WTC11 (cell line): ENCODE measurements around the gene ATP2B2. TPM values are rescaled to one million over a fixed set of nuclear protein-coding genes. Genes with fewer than 3 reads are reported as not detected.
A peak's percentile ranks its signal among the peaks of the same experiment; 100 is the strongest.

Experiments
- ATAC-seq: fragments of 200-7000 bp; cut with Tn5 transposase; 2 replicates; pipeline ENCODE4 v1.10.0; 2021; ENCODE audit warnings: mild to moderate bottlenecking, moderate library complexity
- CTCF ChIA-PET: fragments of 300-600 bp; sonication (Branson Sonifier 250); formaldehyde crosslinking; loops from one replicate; lab custom pipeline; 2021; ENCODE audit warnings: antibody characterized with exemption; lab: Charles Lee
- POLR2A ChIA-PET: fragments of 350-600 bp; sonication (Branson Sonifier 250); formaldehyde crosslinking; loops from one replicate; lab custom pipeline; 2021; ENCODE audit warnings: antibody characterized with exemption; lab: Charles Lee
- DNase-seq: peaks from one replicate; pipeline ENCODE4 v3.0.0; 2021; ENCODE audit warnings: low spot score
- H3K27ac Mint-ChIP-seq: 2 replicates; pipeline ENCODE4 v1.8.0; 2021; ENCODE audit warnings: mixed read lengths
- H3K27me3 Mint-ChIP-seq: 2 replicates; pipeline ENCODE4 v1.8.0; 2021; ENCODE audit warnings: low read depth, mild to moderate bottlenecking, moderate library complexity, mixed read lengths
- H3K36me3 Mint-ChIP-seq: 2 replicates; pipeline ENCODE4 v1.8.0; 2021; ENCODE audit warnings: mixed read lengths
- H3K4me1 Mint-ChIP-seq: 2 replicates; pipeline ENCODE4 v1.8.0; 2022; ENCODE audit warnings: mixed read lengths
- H3K4me3 Mint-ChIP-seq: 2 replicates; pipeline ENCODE4 v1.8.0; 2021; ENCODE audit warnings: mild to moderate bottlenecking, moderate library complexity, mixed read lengths
- H3K9me3 Mint-ChIP-seq: 2 replicates; pipeline ENCODE4 v1.8.0; 2021; ENCODE audit warnings: mixed read lengths
- CBFB ChIP-seq: sonication (generic); formaldehyde crosslinking; IDR thresholded peaks from 2 replicates; pipeline ENCODE4 v1.8.1; 2022; ENCODE audit warnings: mild to moderate bottlenecking, low read depth, missing genetic modification reagents
- ETV6 ChIP-seq: sonication (generic); formaldehyde crosslinking; IDR thresholded peaks from 2 replicates; pipeline ENCODE4 v1.8.1; 2022; ENCODE audit warnings: mild to moderate bottlenecking, missing genetic modification reagents
- FOXJ3 ChIP-seq: sonication (generic); formaldehyde crosslinking; IDR thresholded peaks from 2 replicates; pipeline ENCODE4 v1.9.0; 2021; ENCODE audit warnings: missing genetic modification reagents, mild to moderate bottlenecking, borderline replicate concordance
- HMGA2 ChIP-seq: fragments of 250-450 bp; sonication (Bioruptor Pico); IDR thresholded peaks from 2 replicates; pipeline ENCODE4 v1.4.0; 2021; ENCODE audit warnings: mild to moderate bottlenecking, moderate library complexity
- KAT7 ChIP-seq: sonication (generic); formaldehyde crosslinking; IDR thresholded peaks from 2 replicates; pipeline ENCODE4 v1.8.1; 2023; ENCODE audit warnings: missing genetic modification reagents, mild to moderate bottlenecking, borderline replicate concordance
- SMAD3 ChIP-seq: sonication (generic); formaldehyde crosslinking; IDR thresholded peaks from 2 replicates; pipeline ENCODE4 v1.8.0; 2022; ENCODE audit warnings: missing genetic modification reagents, mild to moderate bottlenecking, borderline replicate concordance
- SOX15 ChIP-seq: fragments of 250-450 bp; sonication (Bioruptor Pico); IDR thresholded peaks from 2 replicates; pipeline ENCODE4 v1.9.0; 2021; ENCODE audit warnings: mild to moderate bottlenecking
- TEAD4 ChIP-seq: sonication (generic); formaldehyde crosslinking; IDR thresholded peaks from 2 replicates; pipeline ENCODE4 v1.8.0; 2022; ENCODE audit warnings: mild to moderate bottlenecking, missing genetic modification reagents
- ZNF232 ChIP-seq: sonication (generic); formaldehyde crosslinking; IDR thresholded peaks from 2 replicates; pipeline ENCODE4 v1.8.0; 2022; ENCODE audit warnings: mild to moderate bottlenecking, missing genetic modification reagents
- ZNF263 ChIP-seq: sonication (generic); formaldehyde crosslinking; IDR thresholded peaks from 2 replicates; pipeline ENCODE4 v1.8.1; 2022; ENCODE audit warnings: low read depth, mild to moderate bottlenecking, moderate library complexity, missing genetic modification reagents
- ZNF396 ChIP-seq: fragments of 250-450 bp; sonication (Bioruptor Pico); IDR thresholded peaks from 2 replicates; pipeline ENCODE4 v1.8.0; 2021; ENCODE audit warnings: mild to moderate bottlenecking, moderate library complexity, borderline replicate concordance
- total RNA-seq: library from RNA; stranded (reverse); gene quantifications from 3 replicates; pipeline ENCODE4 v1.2.3, GENCODE V29; 2021
- TF ChIP-seq, protein P1 (sequence below): fragments of 250-450 bp; sonication (Bioruptor Pico); IDR thresholded peaks from 2 replicates; pipeline ENCODE4 v1.9.0; 2021; ENCODE audit warnings: moderate library complexity, mild to moderate bottlenecking, inconsistent platforms, borderline replicate concordance
- TF ChIP-seq, protein P2 (sequence below): fragments of 250-450 bp; sonication (Bioruptor Pico); IDR thresholded peaks from 2 replicates; pipeline ENCODE4 v1.9.0; 2021; ENCODE audit warnings: mild to moderate bottlenecking, borderline replicate concordance
- TF ChIP-seq, protein P3 (sequence below): sonication (generic); formaldehyde crosslinking; IDR thresholded peaks from 2 replicates; pipeline ENCODE4 v1.8.1; 2023; ENCODE audit warnings: mild to moderate bottlenecking, missing genetic modification reagents
- TF ChIP-seq, protein P4 (sequence below): sonication (generic); formaldehyde crosslinking; IDR thresholded peaks from 2 replicates; pipeline ENCODE4 v1.8.1; 2023; ENCODE audit warnings: mild to moderate bottlenecking, missing genetic modification reagents, moderate library complexity
- TF ChIP-seq, protein P5 (sequence below): sonication (generic); formaldehyde crosslinking; IDR thresholded peaks from 2 replicates; pipeline ENCODE4 v1.8.1; 2022; ENCODE audit warnings: missing genetic modification reagents, borderline replicate concordance
- TF ChIP-seq, protein P6 (sequence below): fragments of 200-600 bp; IDR thresholded peaks from 2 replicates; pipeline ENCODE4 v1.8.0; 2022; ENCODE audit warnings: antibody characterized with exemption
- TF ChIP-seq, protein P7 (sequence below): sonication (generic); formaldehyde crosslinking; IDR thresholded peaks from 2 replicates; pipeline ENCODE4 v1.8.1; 2022; ENCODE audit warnings: mild to moderate bottlenecking, missing genetic modification reagents, moderate library complexity, borderline replicate concordance

ATP2B2 gene
- total RNA-seq, 1 experiment from 2014 or later = 0.48 TPM

DNA sequence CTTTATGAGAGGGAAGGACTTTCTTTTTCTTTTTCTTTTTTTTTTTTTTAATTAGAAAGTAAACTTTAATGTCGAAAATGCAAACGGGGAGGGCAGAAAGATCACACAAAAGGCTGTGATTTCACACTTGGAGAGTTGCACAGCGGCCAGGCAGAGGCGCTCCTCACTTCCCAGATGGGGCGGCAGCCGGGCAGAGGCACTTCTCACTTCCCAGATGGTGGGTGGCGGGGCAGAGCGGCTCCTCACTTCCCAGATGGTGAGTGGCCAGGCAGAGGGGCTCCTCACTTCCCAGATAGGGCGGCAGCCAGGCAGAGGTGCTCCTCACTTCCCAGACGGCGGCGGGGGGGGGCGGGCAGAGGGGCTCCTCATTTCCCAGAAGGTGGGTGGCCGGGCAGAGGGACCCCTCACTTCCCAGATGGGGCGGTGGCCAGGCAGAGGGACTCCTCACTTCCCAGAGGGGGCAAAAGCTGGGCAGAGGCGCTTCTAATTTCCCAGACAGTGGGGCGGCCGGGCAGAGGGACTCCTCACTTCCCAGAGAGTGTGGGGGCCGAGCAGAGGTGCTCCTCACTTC, 88.6 kb downstream of the ATP2B2 start:
- Mint-ChIP-seq H3K27me3 (peaks cover 3% of the 10 kb centered on the region; the same call in 1 of the 2 replicates), H3K4me1 (peaks cover 6% of the 10 kb centered on the region; the same call in 1 of the 2 replicates), H3K27ac (no peak overlapping the region), H3K4me3 (no peak overlapping the region)
- CTCF ChIA-PET = interaction anchor here (1.5 kb wide), 1 partner anchor 271 kb away, joined by 3 read pairs; no protein-coding TSS in a partner anchor
- TF ChIP-seq, protein P1, sequence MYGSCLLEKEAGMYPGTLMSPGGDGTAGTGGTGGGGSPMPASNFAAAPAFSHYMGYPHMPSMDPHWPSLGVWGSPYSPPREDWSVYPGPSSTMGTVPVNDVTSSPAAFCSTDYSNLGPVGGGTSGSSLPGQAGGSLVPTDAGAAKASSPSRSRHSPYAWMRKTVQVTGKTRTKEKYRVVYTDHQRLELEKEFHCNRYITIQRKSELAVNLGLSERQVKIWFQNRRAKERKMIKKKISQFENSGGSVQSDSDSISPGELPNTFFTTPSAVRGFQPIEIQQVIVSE = no peak
- no peak for TF ChIP-seq SOX15
- TF ChIP-seq, protein P2, sequence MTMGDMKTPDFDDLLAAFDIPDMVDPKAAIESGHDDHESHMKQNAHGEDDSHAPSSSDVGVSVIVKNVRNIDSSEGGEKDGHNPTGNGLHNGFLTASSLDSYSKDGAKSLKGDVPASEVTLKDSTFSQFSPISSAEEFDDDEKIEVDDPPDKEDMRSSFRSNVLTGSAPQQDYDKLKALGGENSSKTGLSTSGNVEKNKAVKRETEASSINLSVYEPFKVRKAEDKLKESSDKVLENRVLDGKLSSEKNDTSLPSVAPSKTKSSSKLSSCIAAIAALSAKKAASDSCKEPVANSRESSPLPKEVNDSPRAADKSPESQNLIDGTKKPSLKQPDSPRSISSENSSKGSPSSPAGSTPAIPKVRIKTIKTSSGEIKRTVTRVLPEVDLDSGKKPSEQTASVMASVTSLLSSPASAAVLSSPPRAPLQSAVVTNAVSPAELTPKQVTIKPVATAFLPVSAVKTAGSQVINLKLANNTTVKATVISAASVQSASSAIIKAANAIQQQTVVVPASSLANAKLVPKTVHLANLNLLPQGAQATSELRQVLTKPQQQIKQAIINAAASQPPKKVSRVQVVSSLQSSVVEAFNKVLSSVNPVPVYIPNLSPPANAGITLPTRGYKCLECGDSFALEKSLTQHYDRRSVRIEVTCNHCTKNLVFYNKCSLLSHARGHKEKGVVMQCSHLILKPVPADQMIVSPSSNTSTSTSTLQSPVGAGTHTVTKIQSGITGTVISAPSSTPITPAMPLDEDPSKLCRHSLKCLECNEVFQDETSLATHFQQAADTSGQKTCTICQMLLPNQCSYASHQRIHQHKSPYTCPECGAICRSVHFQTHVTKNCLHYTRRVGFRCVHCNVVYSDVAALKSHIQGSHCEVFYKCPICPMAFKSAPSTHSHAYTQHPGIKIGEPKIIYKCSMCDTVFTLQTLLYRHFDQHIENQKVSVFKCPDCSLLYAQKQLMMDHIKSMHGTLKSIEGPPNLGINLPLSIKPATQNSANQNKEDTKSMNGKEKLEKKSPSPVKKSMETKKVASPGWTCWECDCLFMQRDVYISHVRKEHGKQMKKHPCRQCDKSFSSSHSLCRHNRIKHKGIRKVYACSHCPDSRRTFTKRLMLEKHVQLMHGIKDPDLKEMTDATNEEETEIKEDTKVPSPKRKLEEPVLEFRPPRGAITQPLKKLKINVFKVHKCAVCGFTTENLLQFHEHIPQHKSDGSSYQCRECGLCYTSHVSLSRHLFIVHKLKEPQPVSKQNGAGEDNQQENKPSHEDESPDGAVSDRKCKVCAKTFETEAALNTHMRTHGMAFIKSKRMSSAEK = no peak
- TF ChIP-seq, protein P3, sequence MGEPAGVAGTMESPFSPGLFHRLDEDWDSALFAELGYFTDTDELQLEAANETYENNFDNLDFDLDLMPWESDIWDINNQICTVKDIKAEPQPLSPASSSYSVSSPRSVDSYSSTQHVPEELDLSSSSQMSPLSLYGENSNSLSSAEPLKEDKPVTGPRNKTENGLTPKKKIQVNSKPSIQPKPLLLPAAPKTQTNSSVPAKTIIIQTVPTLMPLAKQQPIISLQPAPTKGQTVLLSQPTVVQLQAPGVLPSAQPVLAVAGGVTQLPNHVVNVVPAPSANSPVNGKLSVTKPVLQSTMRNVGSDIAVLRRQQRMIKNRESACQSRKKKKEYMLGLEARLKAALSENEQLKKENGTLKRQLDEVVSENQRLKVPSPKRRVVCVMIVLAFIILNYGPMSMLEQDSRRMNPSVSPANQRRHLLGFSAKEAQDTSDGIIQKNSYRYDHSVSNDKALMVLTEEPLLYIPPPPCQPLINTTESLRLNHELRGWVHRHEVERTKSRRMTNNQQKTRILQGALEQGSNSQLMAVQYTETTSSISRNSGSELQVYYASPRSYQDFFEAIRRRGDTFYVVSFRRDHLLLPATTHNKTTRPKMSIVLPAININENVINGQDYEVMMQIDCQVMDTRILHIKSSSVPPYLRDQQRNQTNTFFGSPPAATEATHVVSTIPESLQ (CRISPR knock-in tag) = no peak
- no peak for TF ChIP-seq ZNF396 (CRISPR knock-in tag)
- TF ChIP-seq, protein P4, sequence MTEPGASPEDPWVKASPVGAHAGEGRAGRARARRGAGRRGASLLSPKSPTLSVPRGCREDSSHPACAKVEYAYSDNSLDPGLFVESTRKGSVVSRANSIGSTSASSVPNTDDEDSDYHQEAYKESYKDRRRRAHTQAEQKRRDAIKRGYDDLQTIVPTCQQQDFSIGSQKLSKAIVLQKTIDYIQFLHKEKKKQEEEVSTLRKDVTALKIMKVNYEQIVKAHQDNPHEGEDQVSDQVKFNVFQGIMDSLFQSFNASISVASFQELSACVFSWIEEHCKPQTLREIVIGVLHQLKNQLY (CRISPR knock-in tag) = no peak
- TF ChIP-seq, protein P5, sequence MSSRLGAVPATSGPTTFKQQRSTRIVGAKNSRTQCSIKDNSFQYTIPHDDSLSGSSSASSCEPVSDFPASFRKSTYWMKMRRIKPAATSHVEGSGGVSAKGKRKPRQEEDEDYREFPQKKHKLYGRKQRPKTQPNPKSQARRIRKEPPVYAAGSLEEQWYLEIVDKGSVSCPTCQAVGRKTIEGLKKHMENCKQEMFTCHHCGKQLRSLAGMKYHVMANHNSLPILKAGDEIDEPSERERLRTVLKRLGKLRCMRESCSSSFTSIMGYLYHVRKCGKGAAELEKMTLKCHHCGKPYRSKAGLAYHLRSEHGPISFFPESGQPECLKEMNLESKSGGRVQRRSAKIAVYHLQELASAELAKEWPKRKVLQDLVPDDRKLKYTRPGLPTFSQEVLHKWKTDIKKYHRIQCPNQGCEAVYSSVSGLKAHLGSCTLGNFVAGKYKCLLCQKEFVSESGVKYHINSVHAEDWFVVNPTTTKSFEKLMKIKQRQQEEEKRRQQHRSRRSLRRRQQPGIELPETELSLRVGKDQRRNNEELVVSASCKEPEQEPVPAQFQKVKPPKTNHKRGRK = no peak
- no peak for TF ChIP-seq ZNF263 (CRISPR knock-in tag)
- no peak for TF ChIP-seq CBFB (CRISPR knock-in tag)
- no peak for TF ChIP-seq HMGA2
- no peak for TF ChIP-seq TEAD4 (CRISPR knock-in tag)
- TF ChIP-seq ZNF232 (CRISPR knock-in tag) = no peak
- TF ChIP-seq, all 79 proteins: peak for 0
- Mint-ChIP-seq H3K36me3 (no peaks in the 10 kb centered on the region), H3K9me3 (no peaks in the 10 kb centered on the region)
- peak; percentile 28; the same call in 1 of the 2 replicates for ATAC-seq
- peak; percentile 28 for DNase-seq
- POLR2A ChIA-PET = no interaction called here

DNA sequence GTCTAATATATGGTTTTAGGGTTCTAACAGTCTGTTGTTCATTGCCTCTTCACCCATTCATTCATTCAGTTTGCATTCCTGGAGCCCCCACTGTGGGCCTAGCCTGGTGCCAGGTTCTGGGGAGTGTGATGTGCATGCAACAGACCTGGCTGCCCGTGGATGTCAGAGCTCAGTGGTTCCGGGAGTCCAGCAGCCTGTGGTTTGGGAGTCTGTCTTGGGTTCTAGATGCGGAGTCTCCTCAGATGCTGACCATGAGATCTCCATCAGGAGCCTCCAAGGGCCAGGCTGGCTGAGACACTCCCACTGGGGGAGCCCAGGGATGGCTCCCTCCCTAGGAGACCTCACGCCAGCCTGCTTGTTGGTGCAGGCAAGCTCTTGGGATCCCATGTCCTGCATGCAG, 92.3 kb downstream of the ATP2B2 start:
- DNase-seq (no peak), ATAC-seq (no peak)
- Mint-ChIP-seq H3K36me3 (no peaks in the 10 kb centered on the region), H3K4me3 (no peak overlapping the region), H3K27ac (no peak overlapping the region), H3K9me3 (no peaks in the 10 kb centered on the region), H3K27me3 (no peaks in the 10 kb centered on the region), H3K4me1 (peaks cover 3% of the 10 kb centered on the region; the same call in 1 of the 2 replicates)
- ChIA-PET CTCF (interaction anchor here (2.8 kb wide), 1 partner anchor 11 kb away, joined by 11 read pairs; no protein-coding TSS in a partner anchor), POLR2A (interaction anchor here (0.6 kb wide), 1 partner anchor 36 kb away, joined by 3 read pairs; no protein-coding TSS in a partner anchor)
- TF ChIP-seq SMAD3 (CRISPR knock-in tag) = no peak
- no peak for TF ChIP-seq TEAD4 (CRISPR knock-in tag)
- no peak for TF ChIP-seq ETV6
- TF ChIP-seq, protein P6, sequence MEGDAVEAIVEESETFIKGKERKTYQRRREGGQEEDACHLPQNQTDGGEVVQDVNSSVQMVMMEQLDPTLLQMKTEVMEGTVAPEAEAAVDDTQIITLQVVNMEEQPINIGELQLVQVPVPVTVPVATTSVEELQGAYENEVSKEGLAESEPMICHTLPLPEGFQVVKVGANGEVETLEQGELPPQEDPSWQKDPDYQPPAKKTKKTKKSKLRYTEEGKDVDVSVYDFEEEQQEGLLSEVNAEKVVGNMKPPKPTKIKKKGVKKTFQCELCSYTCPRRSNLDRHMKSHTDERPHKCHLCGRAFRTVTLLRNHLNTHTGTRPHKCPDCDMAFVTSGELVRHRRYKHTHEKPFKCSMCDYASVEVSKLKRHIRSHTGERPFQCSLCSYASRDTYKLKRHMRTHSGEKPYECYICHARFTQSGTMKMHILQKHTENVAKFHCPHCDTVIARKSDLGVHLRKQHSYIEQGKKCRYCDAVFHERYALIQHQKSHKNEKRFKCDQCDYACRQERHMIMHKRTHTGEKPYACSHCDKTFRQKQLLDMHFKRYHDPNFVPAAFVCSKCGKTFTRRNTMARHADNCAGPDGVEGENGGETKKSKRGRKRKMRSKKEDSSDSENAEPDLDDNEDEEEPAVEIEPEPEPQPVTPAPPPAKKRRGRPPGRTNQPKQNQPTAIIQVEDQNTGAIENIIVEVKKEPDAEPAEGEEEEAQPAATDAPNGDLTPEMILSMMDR = no peak
- TF ChIP-seq HMGA2 = no peak
- TF ChIP-seq, protein P7, sequence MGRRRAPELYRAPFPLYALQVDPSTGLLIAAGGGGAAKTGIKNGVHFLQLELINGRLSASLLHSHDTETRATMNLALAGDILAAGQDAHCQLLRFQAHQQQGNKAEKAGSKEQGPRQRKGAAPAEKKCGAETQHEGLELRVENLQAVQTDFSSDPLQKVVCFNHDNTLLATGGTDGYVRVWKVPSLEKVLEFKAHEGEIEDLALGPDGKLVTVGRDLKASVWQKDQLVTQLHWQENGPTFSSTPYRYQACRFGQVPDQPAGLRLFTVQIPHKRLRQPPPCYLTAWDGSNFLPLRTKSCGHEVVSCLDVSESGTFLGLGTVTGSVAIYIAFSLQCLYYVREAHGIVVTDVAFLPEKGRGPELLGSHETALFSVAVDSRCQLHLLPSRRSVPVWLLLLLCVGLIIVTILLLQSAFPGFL (CRISPR knock-in tag) = no peak
- no peak for TF ChIP-seq FOXJ3
- no peak for TF ChIP-seq KAT7 (CRISPR knock-in tag)
